Measurements from ENCODE around the gene SLC16A7. TPM values are rescaled to one million over a fixed set of nuclear protein-coding genes. Genes with fewer than 3 reads are reported as not detected.

SLC16A7 gene
- total RNA-seq, 4 donors from 2014 or later = 0.80 to 29.9 (median 12.3) TPM

DNA sequence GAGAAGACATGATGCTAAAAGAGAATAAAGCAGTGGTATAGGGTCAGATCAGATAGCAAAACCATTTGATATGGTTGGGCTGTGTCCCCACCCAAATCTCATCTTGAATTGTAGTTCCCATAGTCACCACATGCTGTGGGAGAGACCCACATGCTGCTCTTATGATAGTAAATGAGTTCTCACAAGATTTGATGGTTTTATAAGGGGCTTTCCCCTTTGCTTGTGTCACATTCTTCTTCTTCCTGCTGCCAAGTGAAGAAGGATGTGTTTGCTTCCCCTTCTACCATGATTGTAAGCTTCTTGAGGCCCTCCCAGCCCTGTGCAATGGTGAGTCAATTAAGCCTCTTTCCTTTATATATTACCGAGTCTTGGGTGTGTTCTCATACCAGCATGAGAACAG is 49.4 kb downstream of the SLC16A7 start:
- in situ Hi-C loops (cut with MboI; ENCODE audit: low pct_ligation_motif_present in 1 of 4, low pct_unique_long_range_greater_than_20kb in 1 of 4, low sequenced_read_pairs in 3 of 4) (no loop called here), intact Hi-C loops (cut with DNase I; ENCODE audit: low total_unique reads) (no loop called here)
- Histone ChIP-seq H3K27me3 (no peaks in the 10 kb centered on the region), H3K36me3 (no peaks in the 10 kb centered on the region), H3K4me3 (no peak overlapping the region), H3K9me3 (no peaks in the 10 kb centered on the region), H3K4me1 (no peaks in the 10 kb centered on the region), H3K27ac (no peak overlapping the region)
- 100% methylated on average over 1 of the region's 1 CpG; no CpG with 5 or more reads in 1 of the 2 donors for WGBS, 2 donors (ENCODE audit: low coverage in 1 of 2)
- TF ChIP-seq POLR2A (IDR thresholded peaks at IDR 0.05) (no peak), POLR2AphosphoS5 (IDR thresholded peaks at IDR 0.05) (no peak), EP300 (IDR thresholded peaks at IDR 0.05; ENCODE audit: low read depth) (no peak)
- TF ChIP-seq, protein P1, sequence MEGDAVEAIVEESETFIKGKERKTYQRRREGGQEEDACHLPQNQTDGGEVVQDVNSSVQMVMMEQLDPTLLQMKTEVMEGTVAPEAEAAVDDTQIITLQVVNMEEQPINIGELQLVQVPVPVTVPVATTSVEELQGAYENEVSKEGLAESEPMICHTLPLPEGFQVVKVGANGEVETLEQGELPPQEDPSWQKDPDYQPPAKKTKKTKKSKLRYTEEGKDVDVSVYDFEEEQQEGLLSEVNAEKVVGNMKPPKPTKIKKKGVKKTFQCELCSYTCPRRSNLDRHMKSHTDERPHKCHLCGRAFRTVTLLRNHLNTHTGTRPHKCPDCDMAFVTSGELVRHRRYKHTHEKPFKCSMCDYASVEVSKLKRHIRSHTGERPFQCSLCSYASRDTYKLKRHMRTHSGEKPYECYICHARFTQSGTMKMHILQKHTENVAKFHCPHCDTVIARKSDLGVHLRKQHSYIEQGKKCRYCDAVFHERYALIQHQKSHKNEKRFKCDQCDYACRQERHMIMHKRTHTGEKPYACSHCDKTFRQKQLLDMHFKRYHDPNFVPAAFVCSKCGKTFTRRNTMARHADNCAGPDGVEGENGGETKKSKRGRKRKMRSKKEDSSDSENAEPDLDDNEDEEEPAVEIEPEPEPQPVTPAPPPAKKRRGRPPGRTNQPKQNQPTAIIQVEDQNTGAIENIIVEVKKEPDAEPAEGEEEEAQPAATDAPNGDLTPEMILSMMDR (IDR thresholded peaks at IDR 0.05) = no peak
- no peak for DNase-seq

DNA sequence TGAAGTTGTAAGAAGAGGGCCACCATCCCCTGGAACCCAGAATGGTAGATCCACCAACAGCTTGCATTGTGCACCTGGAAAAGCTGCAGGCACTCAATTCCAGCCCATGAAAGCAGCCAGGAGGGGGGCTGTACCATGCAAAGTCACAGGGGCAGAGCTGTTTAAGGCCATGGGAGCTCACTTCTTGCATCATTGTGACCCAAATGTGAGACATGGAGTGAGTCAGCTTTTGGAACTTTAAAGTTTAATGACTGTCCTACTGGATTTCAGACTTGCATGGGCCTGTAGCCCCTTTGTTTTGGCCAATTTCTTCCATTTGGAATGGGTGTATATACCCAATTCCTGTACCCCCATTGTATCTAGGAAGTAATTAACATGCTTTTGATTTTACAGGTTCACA is 50.8 kb downstream of the SLC16A7 start:
- Histone ChIP-seq H3K9me3 (no peaks in the 10 kb centered on the region), H3K4me1 (peaks cover 0 to 10% (median 0%) of the 10 kb centered on the region in 4 donors), H3K27ac (no peak overlapping the region), H3K27me3 (no peaks in the 10 kb centered on the region), H3K4me3 (no peak overlapping the region), H3K36me3 (no peaks in the 10 kb centered on the region)
- intact Hi-C loops (cut with DNase I; ENCODE audit: low total_unique reads) = no loop called here
- in situ Hi-C loops (cut with MboI; ENCODE audit: low pct_ligation_motif_present in 1 of 4, low pct_unique_long_range_greater_than_20kb in 1 of 4, low sequenced_read_pairs in 3 of 4) = no loop called here
- TF ChIP-seq POLR2A (IDR thresholded peaks at IDR 0.05) (no peak), EP300 (IDR thresholded peaks at IDR 0.05; ENCODE audit: low read depth) (no peak), POLR2AphosphoS5 (IDR thresholded peaks at IDR 0.05) (no peak)
- TF ChIP-seq, protein P1 (IDR thresholded peaks at IDR 0.05) = no peak
- DNase-seq = no peak

DNA sequence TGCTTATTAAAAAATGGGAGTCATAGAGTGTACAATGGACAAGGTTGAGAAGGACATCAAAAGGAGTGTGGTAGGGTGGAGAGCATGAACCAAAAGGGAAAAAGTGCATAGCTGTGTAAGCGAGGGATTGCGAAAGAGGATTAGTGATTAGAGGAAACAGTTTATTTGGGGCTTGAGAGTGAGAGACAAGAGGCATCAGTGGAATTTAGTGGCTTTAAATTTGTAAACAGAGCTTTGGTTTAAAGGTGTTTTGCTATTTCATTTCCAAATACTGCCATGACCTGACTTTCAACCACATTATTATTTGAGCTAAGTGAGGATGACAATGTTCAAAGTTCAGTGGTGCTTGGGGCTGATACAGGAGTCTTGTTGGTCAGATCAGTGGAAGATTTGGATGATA is 53.4 kb downstream of the SLC16A7 start:
- Histone ChIP-seq H3K4me1 (peaks cover 0 to 13% (median 0%) of the 10 kb centered on the region in 4 donors), H3K9me3 (no peaks in the 10 kb centered on the region), H3K4me3 (no peak overlapping the region), H3K36me3 (no peaks in the 10 kb centered on the region), H3K27me3 (no peaks in the 10 kb centered on the region), H3K27ac (no peak overlapping the region)
- in situ Hi-C loops (cut with MboI; ENCODE audit: low pct_ligation_motif_present in 1 of 4, low pct_unique_long_range_greater_than_20kb in 1 of 4, low sequenced_read_pairs in 3 of 4) = no loop called here
- intact Hi-C loops (cut with DNase I; ENCODE audit: low total_unique reads) = no loop called here
- DNase-seq = no peak
- TF ChIP-seq POLR2AphosphoS5 (IDR thresholded peaks at IDR 0.05) = no peak
- no peak for TF ChIP-seq EP300 (IDR thresholded peaks at IDR 0.05; ENCODE audit: low read depth)
- no peak for TF ChIP-seq POLR2A (IDR thresholded peaks at IDR 0.05)
- TF ChIP-seq, protein P1 (IDR thresholded peaks at IDR 0.05) = no peak
- 85% methylated on average over 2 of the region's 2 CpGs for WGBS, 2 donors (ENCODE audit: low coverage in 1 of 2)

DNA sequence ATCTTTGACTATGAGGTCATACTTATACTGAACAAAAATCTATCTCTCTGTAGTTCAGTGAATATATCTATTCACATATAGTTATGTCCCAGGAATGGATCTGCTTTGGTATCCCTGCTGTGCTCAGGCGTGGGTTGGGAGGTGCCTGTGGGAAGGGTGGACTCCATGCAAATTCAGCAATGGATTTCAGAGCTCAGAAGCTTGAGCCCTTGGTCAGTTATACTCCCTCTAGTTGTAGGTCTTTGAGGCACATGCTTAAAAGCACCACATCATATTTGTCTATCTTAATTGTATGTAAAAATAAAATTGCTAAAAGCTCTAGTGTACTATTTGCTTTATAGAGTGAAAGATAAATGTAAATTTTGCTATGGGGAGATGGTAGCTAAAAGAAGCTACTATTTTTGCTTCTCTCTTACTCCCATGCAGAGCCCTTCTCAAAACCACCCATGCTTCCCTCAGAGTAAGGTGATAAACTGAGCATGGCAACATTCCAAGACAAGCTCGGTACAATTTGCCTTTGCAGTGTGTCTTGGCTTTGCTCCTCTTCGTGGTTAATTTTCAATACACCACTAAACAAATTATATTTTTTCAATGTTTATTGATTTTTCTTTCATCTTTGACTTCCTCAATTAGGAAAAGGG is 54.9 kb downstream of the SLC16A7 start:
- no peak for DNase-seq
- in situ Hi-C loops (cut with MboI; ENCODE audit: low pct_ligation_motif_present in 1 of 4, low pct_unique_long_range_greater_than_20kb in 1 of 4, low sequenced_read_pairs in 3 of 4) = no loop called here
- no peaks in the 10 kb centered on the region for H3K27me3 ChIP-seq
- H3K27ac ChIP-seq = no peak overlapping the region
- intact Hi-C loops (cut with DNase I; ENCODE audit: low total_unique reads) = no loop called here
- no peaks in the 10 kb centered on the region for H3K9me3 ChIP-seq
- 28 to 30% methylated on average over 2 to 3 of the region's 3 CpGs for WGBS, 2 donors (ENCODE audit: low coverage in 1 of 2)
- H3K4me1 ChIP-seq = peaks cover 0 to 13% (median 0%) of the 10 kb centered on the region in 4 donors
- no peak overlapping the region for H3K4me3 ChIP-seq
- no peaks in the 10 kb centered on the region for H3K36me3 ChIP-seq
- no peak for TF ChIP-seq POLR2AphosphoS5 (IDR thresholded peaks at IDR 0.05)
- no peak for TF ChIP-seq POLR2A (IDR thresholded peaks at IDR 0.05)
- TF ChIP-seq, protein P1 (IDR thresholded peaks at IDR 0.05) = no peak
- no peak for TF ChIP-seq EP300 (IDR thresholded peaks at IDR 0.05; ENCODE audit: low read depth)
